GM18498 (cell line): ENCODE results near the gene MOB4.
"Not testable (repeated sequence)": the region's sequence is repeated elsewhere in the genome, so short reads cannot be mapped to it uniquely, and the experiment has no call there.

Source experiments
- ATAC-seq: cut with Tn5 transposase; IDR thresholded peaks from one replicate; pipeline ENCODE4 v1.9.1; 2021; ENCODE audit warnings: mild to moderate bottlenecking, moderate library complexity; ENCODE audit not compliant: unreplicated experiment

Gene MOB4

DNA sequence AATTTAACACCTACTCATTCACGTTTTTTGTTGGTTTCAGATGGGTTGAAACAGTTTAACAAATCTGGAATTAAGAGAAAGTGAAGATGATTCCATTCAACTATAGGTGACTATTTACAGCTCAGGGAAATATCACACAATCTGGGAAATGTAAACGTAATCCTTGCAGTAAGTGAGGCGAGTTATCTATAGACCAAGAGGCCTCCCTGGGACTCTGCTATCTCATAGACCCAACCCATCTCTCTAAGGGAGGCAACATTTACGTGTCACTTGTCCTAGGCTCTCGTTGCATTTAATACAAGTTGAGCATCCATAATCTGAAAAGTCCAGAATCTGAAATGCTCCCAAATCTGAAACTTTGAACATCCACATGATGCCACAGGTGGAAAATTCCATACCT lies 2.0 kb upstream of the MOB4 start:
- no peak for ATAC-seq

DNA sequence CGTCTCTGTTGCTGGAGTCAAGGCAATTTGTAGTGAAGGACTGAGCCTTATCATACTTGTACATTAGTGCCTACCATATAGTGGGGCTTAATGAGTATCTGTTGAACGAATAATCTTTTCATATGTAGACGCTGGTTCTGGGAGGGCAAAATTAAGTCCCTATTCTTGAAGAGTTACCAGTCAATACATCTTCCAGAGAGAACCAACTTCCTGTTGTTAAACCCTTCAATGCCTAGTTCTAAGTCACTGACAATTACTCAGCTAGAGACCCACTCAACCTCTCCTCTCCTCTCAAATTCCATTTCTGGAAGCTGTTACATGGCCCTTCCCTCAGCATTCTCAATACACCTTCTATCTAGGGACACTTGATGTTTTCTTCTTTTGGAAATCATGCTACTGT lies 1.1 kb upstream of the MOB4 start:
- no peak for ATAC-seq

DNA sequence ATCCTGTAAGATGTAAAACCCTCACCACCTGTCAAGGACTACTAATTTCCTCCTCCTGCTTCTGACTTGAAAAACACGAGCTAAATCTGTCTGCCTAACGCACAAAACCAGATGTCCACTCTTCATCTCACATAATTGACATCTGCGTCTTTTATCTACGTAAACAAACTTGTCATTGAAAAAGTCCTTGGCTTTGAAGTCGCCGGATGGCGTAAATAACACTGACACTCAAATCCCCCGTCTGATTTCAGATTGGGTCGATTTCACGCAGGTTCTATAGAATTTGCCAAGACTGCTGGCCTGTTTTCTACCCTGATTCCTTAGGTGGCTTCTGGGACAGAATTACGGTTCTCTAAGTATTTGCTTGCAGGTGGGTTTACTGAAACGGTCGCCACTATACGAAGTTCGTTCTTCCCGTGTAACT lies 539 bp upstream of the MOB4 start:
- ATAC-seq, result peak; percentile 3

DNA sequence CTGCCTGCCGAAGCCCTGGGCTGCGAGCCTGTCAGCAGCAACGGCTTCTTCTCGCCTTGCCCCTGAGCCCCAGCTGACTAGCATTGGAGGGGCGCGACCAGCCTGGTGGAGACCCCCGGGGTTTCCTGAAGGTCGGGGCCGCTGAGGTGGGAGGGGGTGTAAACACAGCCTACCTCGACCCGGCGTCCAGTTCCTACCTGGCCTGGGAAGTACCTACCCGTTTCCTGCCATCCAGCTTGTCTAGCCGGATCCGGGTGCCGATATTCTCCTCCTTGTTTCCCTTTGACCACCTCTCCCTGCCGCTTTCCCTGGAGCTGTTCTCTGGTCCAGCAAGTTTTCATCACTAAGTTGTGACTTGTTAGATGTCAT lies 511 bp downstream of the MOB4 start:
- ATAC-seq, result peak; percentile 14

DNA sequence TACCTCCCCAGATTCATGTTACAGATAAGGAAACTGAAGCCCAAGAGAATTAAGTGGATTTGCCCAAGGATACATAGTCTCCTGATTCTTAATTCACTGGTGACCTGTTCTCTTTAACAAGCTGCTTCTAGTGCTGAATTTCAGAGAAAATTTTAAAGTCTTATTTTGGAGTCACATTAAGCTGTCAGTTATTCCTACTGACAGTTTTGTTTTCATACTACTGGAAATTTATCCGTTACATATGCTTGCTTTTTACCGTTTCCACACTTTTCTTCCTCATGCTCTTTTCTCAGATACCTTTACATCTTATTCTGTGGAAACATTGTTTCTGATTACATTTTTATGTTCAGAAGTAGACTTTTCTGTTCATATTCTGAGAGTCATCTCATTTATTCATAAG lies 1.3 kb downstream of the MOB4 start:
- ATAC-seq, result no peak

DNA sequence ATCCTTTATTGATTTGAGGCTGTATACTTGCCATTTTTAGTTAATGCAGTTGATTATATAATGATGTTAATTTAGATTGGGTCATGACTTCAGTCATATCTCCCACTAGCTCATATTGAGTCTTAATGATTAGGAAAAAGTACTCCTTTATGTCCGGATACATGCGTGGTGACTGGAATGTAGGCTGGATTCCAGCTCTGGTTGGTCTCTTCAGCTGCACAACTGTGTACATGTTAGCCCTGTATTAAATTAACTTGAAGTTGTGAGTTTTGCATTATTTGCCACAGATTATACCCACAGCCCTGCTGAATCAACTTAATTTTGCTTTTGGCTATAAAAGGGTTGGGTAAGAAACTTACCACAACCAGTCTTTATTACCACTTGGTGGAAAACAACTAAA lies 22.5 kb downstream of the MOB4 start:
- no peak for ATAC-seq

DNA sequence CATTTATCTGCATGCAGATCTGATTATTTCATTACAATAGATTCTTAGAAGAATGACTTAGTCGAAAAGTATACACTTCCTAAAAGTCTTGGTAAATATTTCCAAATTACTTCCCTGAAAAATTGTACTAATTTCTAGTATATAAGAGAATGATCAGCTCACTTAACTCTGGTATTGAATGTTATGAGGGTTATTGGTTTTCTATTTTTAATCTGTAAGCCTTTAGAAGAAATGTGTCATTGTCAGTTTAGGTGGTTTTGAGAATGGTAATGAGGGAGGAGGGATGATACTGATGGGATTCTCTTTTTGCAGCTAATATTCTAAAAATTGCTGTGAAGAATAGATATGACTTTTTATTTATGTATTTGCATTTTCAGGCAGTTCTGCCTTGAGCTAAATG lies 23.9 kb downstream of the MOB4 start:
- no peak for ATAC-seq

DNA sequence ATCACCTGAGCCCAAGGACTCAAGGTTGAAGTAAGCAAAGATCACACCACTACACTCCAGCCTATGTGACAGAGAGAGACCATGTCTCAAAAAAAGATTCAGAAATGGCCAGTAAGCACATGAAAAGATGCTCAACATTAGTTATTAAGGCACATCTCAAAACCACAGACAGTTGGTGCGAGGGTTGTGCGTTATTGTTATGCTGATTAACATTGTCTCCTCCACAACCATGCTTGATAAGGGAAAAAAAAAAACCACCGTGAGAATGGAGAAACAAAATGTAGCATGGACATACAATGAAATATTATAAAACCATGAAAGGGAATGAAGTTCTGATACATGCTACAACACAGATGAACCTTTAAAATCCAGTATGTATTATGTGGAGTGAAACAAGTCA lies 27.3 kb downstream of the MOB4 start:
- ATAC-seq, result no peak

DNA sequence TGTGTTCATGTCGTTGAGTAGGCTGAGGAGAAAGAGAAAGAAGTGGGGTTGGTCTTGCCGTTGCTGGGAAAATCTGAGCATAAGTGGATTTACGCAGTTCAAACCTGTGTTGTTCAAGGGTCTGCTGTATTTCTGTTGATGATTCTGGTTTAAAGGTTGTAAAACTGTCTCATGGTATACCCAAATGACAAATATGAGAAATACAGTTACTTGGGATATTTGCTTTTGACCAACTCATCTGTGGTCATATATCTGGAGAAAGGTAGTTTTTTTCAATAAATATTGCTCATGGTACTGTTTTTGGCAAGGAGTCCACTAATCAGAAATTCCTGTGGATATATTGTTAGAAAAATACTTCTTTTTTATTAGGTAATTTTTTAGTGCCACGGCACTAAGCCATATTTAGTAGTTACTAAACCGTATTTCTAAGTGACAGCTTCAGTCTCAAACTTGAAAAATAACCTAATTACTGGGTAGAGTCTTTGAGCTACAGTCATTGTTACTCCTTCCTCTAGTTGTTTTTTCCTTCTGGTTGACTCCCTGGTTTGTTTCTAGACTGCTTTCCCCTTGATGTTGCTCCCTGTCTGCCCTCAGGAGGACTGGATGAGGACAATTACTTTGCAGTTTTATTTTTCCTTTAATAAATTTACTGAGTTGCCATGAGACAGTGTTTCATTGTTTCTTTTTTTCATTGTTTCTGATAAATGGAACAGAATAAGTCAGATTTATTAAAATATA lies 31.5 kb downstream of the MOB4 start:
- no peak for ATAC-seq

DNA sequence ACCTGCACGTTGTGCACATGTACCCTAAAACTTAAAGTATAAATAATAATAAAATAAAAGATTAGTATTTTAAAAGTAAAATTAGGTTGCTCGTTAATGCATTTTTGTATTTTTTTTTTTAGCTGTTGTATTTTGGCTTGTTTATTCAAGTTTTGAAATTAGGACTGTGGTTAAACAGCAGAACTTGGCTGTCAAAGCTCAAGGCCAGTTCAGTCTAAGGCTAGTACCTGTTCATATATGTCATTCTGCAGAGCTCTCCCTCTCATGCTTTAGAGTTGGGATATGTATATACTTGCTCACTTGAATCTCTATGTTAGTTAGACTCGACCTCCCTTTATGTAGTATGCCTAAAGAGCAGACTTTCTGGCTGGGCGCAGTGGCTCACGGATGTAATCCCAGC lies 32.7 kb downstream of the MOB4 start:
- ATAC-seq, result no peak

DNA sequence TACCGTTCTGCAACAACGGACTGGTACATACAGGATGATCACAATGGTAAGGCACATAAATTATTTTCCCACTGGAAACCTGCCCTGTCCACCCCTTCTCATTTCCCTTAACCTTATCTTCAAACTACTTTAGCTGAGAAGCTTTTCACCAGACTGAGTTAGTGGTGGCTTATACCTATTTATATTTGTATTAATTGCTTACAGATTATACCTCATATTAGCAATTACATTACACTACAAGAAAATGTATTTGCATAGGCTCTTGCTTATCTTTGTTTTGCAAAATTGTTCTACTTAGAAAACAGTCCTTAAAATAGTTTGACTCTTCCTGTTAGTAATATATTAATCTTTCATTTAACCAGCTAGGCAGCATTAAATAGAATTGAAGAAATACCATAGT lies 35.4 kb downstream of the MOB4 start:
- not testable (repeated sequence) for ATAC-seq

DNA sequence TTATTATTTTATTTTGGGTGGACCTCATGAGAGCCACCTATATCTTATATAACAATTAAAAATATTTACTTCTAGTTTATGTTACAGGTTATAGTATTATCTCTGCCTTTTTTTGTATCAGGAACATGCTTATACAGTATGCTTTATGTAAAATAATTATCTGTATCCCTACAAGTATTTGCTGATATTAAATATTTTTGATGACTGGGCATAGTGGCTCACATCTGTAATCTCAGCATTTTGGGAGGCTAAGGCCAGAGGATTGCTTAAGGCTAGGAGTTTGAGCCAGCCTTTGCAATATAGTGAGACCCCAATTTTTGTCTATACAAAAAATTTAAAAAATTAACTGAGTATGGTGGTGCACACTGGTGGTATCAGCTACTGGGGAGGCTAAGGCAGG lies 39.6 kb downstream of the MOB4 start:
- ATAC-seq, result no peak

DNA sequence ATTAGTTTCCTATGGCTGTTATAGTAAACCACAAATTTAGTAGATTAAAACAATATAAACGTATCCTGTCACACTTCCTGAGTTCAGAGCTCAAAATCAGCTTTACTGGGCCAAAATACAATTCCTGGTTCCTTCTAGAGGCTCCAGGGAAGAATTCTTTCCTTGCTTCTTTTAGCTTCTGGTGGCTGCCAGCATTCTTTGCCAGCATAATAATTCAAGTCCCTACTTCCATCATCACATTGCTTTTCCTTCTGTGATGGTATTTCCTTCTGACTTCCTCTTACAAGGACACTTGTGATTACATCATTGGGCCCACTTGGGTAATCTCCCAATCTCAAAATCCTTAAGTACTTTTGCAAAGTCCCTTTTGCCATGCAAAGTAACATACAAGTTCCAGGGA lies 40.6 kb downstream of the MOB4 start:
- ATAC-seq, result no peak

DNA sequence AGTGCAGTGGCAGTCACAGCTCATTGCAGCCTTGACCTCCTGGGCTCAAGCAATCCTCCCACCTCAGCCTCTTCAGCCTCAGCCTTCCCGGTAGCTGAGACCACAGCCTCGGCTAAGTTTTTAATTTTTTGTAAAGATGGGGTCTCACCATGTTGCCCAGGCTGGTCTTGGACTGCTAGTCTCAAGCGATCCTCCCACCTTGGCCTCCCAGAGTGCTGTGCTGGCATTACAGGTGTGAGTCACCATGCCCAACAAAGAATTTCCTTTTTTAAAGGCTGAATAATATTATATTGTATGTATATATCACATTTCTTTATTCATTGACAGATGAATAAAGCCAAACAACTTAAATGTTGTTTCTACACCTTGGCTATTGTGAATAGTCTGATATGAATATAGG lies 42.5 kb downstream of the MOB4 start:
- no peak for ATAC-seq

DNA sequence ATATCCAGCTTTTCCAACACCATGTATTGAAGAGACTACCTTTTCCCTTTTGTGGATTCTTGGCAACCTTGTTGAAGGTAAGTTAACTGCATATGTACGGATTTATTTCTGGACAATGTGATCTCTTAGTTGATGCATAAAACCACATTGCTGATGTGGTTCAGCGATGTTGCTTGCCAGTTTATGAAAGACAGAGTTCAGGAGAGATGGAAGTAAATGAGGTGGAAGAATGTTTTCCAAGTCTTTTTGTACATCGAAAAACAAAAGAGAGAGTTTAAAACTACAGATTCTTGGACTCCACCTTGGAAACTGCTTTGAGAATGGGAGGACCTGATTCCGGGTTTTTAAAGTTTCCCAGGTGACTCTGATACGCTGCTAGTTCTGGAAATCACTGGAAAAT lies 43.8 kb downstream of the MOB4 start:
- ATAC-seq, result no peak

DNA sequence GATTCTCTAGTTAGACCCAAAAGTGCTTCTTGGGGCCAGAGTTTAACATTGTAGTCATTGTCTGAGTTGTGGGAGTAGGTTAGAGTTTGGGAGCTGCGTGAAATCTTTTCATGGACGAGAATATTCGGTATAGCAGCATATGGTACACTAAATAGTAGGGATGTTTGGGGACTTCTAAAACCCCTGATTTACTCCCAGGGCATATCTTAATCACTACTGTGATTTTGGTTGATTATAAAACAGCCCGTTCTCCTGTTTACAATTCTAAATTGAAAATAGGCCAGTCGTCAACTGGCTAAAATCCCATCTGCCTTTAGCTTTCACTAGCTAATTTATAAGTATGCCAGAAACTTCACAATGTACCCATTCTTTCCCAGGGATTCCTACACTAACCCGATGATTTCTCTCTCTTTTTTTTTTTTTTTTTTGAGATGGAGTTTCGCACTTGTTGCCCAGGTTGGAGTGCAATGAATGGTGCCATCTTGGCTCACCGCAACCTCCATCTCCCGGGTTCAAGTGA lies 44.3 kb downstream of the MOB4 start:
- no peak for ATAC-seq

DNA sequence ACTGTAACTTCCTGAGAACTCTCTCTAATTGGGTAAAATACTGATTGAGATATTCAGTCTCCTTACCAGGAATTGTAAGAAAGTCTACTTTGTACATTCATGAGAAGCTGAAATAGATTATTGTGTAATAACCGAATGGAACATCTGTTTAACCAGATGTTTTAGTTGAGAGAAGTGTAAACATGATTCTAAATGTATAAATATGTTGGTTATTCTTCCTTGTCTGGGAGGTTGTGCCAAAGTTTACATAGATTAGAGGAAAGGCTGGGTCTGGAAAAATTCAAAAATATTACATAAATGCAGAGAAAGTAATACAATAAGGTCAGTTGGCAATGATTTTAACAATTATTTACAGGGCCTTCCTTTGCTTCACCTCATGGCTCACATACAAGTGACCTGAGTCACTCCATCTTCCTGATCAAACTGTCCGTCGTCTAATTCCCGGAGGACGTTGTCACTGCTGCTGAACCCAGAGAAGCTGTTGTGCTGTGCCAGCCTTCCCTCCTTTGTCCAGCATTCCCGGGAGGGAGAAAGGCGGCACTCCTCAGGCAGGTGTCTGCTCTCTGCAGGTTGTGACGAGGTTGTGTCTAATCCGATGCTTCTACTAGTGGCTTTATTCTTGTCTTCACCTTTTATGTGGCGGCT lies 55.9 kb downstream of the MOB4 start:
- no peak for ATAC-seq

DNA sequence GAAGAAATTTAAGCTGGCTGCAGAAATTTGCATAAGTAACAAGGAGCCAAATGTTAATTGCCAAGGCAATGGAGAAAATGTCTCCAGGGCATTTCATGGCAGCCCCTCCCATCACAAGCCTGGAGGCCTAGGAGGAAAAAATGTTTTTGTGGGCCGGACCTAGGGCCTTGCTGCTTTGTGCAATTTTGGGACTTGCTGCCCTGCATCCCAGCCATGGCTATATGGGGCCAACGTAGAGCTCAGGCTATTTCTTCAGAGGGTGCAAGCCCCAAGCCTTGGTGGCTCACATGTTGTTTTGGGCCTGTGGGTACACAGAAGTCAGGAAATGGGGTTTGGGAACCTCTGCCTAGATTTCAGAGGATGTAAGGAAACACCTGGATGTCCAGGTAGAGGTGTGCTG lies 57.7 kb downstream of the MOB4 start:
- no peak for ATAC-seq

DNA sequence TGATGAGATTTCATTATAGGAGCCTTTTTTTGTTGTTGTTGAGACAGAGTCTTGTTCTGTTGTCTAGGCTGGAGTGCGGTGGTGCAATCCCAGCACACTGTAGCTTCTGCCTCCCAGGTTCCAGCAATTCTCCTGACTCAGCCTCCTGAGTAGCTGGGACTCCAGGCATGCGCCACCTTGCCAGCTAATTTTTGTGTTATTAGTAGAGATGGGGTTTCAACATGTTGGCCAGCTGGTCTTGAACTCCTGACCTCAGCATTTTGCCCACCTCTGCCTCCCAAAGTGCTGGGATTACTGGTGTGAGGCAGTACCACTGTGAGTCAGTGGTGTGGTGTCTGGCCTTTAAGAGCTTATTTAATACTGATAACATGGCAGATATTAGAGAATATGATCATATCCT lies 60.1 kb downstream of the MOB4 start:
- ATAC-seq, result no peak

DNA sequence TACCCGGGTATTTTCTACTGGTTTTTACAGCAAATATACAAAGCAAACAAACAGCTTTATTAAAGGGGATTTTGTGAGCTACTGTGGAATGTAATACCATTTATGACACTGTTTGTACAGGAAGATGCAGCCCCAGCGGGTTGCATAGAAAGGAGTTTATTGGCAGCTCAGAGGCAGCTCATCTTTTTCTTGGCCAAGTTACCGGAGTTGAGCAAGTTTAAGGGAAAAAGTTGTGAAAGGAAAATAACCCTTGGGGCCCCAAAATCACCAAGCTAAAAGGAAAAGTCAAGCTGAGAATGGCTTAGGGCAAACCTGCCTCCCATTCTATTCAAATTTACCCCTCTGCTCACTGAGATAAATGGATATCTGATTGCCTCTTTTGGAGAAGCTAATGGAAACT lies 60.8 kb downstream of the MOB4 start:
- ATAC-seq, result no peak

DNA sequence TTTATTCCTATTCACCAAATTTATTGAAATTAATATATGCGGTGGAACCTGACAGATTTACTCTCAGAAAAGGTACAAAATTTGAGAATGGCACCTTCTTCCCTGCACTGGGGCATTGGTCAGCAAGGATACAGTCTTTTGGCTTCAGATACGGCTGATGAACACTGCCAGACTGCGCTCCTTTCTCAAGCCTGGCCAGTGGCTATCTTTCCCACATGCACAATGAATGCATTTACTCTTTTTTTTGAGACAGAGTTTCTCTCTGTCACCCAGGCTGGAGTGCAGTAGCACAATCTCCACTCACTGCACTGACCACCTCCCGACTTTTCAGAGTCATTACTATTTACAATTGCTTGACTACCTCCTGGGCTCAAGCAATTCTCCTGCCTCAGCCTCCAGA lies 61.6 kb downstream of the MOB4 start:
- no peak for ATAC-seq

DNA sequence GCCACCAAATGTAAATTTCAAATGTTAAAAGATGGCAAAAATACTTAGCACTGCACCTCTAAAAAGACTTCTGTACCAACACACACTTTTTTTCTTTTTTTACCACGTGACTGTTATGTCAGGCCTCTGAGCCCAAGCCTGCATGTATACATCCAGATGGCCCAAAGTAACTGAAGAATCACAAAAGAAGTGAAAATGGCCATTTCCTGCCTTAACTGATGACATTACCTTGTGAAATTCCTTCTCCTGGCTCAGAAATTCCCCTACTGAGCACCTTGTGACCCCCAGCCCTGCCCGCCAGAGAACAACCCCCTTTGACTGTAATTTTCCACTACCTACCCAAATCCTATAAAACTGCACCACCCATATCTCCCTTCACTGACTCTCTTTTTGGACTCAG lies 62.4 kb downstream of the MOB4 start:
- not testable (repeated sequence) for ATAC-seq

DNA sequence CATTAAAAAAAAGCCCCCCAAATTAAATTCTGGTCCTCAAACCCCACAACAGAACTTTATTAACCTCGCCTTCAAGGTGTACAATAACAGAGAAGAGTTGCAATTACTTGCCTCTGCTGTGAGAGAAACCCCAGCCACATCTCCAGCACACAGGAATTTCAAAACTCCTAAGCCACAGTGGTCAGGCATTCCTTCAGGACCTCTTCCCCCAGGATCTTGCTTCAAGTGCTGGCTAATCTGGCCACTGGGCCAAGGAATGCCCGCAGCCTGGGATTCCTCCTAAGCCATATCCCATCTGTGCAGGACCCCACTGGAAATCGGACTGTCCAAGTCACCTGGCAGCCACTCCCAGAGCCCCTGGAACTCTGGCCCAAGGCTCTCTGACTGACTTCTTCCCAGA lies 64.3 kb downstream of the MOB4 start:
- not testable (repeated sequence) for ATAC-seq
